HK-2 (cell line): ENCODE results near the gene MAP2K5.

Source experiments
- DNase-seq: peaks from one replicate; pipeline ENCODE4 v3.0.0-alpha.2; 2018; ENCODE audit not compliant: unreplicated experiment

Gene MAP2K5

DNA sequence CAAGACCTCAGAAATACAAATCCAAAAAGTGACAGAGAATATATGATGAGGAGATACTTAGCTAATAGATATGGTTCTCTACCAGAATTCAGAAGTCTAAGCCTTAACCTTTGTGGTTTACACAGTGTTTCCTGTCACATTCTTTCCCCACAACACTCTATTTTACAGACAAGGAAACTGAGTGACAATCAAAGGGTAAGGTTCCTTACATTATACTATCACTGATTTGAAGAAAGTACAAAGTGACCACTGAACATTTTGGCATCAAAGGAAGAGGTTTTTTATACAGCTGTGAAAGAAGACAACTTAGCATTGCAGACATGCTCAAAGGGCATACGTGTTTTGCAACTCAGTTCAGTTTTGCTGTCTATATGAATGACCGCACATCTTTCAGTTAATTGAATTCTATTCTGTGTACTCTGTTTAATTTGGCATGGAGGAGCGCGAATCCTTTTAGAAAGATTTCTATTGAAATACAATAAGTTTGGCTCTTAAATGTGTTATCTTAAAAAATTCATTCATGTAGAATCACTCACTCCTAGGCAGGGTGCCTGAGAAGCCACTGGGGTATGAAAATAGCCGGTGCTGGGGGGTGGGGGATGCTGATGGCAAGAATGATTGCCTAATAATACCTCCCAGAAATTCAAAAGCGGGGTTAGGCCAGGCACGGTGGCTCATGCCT lies 216.3 kb downstream of the MAP2K5 start:
- DNase-seq: no peak

DNA sequence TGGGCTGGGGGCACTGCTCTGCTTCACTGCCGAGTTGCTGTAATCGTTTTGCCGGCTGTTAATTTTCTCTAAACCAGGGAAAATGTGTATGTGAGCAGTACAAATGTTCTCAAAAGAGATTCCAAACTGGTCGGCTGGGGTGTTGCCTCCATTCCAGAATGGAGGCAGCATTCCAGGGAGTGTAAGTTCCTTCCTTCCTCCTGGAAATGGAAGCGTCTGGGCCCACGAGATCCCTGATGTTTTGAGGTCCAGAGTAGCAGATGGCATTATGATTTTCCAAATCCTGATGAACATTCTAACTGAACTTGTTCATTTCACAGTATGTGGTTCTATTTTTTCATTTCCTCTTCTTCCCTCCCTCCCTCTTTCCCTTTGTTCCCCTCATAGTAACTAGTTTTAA lies 218.4 kb downstream of the MAP2K5 start:
- DNase-seq: no peak

DNA sequence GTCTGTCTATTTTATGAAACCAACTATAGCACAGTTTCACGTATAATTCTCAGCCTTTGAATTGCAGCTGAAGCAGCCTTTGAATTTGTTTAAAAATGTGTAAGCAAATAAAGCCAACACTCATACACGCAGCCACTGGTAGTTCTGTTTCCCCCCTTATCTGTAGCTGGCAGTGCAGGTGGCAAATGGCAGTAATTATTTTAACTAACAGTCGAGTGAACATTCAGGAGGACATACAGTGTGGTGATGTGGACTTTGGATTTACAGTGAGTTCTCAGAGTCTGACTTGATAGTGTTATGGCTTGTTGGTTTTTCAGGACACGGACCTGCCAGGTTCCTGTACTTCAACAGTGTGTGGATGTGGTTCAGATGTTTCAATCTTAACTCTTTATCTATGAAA lies 218.8 kb downstream of the MAP2K5 start:
- DNase-seq: no peak

DNA sequence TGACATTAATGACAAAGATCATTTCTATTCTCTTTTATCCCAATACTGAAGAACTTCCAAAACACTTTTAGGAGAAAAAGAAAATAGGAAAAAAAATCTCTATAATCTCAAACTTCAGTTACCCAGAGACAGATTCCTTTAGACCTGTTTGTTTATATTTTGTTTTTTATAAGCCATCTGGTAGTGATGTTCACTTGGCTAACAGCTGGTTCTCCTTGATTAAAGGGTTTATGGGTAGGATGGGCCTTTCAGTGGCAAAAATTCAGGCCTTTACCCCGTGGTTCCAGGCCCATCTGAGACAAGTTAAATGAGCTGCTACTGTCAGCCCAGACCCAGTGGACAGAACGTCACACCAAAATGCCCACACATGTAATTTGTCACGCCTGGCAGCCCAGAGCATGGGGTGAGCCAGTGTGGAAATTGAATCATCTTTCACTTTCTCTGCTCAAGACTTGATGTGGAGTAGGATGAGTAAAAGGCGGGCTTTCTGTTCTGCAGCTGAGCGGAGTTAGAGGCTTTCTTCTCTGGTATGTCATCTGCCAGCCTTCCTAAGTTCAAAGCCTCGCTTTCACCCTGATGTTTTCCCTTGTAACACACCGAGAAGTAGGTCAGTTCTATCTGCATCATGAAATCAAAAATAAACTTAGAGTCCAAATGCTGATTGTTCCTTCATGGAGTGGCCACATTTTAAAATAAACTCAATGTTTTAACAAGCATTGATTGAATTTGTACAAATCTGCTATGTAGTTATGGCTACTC lies 220.3 kb downstream of the MAP2K5 start:
- DNase-seq: peak; percentile 17

DNA sequence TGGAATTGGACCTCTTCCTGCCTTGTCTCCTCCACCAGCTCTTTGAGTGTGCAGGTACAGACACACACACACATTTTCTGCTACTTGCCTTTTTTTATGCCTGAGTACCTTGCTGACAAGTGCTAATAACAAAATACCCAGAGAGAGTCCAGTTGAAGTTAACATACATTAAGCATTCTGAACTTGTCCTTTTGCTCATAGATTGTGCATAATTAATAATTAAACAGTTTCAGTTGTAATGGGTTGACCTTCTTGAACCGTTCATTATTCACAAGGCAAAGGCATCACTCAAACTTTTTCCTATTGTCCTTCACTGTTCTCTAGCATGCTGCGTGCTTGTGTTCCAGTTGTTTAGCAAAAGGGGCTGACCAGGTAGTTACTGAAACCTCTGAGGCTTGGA lies 223.2 kb downstream of the MAP2K5 start:
- no peak for DNase-seq

DNA sequence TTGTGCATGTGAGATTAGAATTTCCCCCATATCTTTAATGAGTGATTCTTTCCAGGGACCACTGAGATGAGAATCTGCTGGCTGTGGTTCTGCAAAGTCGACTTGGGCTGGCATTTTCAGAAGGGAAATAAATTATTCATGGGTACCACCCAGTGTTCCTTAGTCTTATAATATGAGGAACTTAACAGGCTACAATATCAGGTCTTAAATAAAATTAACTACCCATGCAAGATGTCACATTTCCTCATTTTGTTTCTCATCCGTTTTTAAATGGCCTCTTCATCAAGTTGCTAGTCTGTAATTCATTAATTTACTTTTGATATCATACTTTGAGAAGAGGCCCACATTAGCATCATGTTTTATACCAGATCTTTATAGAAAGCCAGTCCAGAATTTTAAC lies 224.5 kb downstream of the MAP2K5 start:
- no peak for DNase-seq

DNA sequence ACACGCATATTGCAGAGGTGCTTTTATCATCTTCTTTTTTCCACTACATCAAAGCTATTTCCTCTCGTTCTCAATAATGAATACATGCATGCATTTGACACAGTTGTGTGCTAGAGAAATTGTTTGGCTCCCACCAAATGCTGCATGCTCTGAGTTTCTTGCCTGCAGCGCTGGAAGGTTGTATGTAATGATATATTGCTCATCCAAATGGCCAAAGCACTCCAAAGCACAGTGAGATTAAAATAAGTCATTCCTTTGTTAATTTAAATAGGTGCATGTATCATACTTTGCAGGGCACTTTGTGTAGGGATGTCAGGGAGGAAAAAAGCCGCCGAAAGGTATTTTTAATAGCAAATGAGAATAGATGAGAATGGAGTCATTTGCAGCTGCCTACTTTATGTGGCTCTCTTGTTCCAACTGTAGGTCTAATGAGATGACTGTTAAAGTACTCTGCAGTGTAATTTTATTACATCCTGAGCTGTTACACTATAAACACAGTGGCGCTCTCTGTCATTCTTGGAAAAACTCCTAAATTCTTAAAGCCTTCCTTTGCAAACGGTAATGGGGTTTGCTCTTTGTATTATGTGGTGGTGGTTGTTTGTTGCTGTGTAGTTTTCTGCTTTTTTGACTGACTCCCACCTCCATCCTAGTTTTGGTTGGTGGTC lies 225.9 kb downstream of the MAP2K5 start:
- DNase-seq: no peak

DNA sequence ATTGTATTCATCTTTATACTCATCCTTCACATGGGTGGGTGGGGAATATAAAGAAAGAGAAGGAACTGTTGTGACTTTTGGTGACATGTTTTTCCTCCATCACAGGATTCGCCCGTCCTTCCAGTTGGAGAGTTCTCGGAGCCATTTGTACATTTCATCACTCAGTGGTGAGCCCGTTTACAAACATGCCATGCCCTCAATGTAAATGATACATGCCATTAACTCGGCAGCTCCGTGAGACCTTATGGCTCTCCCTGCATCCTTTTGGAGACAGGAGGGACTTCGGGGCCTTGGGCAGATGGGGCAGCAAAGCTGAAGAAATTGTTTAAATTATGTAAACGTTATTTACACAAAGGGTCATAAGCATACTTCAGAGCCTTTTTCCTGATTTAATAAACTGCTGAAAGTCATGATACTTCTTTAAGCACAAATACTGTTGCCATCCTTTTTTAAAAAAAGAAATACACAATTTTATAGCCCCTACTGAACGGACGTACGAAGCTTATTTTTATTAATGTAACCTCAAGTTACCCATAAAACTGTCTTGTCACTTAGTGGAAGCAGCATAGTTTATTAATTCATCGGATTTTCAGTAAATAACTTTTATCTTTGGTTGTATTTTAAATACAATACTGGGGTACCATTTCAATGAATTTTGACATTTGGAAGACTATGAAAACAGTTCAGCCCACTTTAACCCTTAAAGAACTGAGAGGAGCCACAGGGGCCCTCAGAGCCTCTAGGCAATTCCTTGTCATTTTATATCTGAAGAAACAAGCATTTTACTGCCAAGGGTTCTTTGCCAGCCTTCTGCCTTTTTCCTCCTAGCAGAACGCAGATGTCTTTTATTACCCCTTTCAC lies 227.2 kb downstream of the MAP2K5 start:
- no peak for DNase-seq

DNA sequence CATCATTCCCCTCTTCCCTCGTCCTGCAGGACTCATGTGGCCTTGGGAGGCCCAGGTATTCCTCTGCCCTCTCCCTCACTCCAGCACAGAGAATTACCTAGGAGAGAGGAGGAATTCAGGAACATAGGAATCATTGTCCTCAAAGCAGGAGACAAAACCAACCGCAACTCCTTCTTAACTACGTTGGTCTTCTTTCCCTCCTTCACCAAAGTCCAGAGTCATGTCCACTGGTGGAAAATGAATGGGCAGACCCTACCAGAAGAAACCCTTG lies 227.8 kb downstream of the MAP2K5 start:
- DNase-seq: no peak

DNA sequence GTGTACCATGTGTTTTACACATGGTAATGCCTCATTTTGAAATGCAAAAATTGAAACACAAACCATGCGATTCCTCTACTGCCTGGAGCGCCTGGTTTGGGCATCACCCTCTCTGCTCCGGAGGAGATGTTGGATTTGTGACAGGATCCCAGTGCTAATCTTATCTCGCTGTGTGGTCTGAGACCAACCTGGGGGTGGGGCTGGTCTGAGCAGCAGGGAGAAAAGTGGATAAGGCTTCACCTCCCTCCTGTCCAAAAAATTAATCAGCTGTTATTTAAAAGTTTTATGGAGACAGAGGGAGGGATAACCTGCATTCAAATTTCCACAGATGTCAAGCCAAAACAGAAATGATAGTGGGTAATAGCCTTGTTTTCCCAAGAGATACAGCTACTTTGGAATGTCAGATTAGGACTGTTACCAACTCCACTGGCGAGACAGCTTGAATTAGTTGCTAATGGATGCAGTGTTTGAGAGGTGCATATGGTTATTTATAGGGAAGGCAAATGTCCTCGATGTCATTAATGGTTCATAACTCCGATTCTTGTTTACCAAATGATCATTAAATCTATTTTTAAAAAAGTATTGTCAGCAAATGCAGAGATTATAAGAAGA lies 228.8 kb downstream of the MAP2K5 start:
- DNase-seq: no peak

DNA sequence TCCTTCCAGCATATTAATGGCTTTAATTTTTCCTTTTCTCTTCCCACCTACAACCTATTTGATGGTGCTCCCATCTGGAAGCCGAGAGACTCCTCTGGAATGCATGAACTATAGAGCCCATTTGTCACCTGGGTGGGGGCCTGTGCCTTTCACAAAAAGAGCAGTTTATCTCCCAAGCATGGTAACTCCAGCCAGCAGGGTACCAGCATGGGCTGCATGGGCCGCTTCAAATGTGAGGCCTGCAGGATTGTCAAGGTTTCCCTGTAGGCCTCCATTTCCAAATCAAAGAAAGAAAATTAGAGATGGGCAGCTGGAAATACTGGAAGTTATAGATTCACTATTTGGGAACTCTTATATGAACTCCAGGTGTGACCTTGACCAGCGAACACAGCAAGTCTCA lies 232.1 kb downstream of the MAP2K5 start:
- no peak for DNase-seq

DNA sequence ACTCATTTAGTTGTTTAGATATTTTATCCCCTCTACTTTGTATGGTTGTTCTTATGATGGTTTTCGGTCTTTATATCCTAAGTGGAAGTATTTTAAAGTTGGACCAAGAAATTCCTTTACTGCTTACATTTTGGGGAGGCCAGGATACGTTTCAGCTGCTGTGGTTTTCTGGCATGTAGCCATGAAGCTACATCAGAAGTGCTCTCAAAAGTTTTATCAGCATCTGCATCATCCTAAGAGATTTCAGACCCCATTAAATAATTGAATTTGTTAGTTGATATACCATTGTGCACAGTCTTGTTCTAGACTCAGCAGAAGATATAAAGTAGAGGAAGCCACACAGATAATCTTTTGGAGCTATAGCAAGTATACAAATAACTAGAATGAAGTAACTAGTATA lies 232.7 kb downstream of the MAP2K5 start:
- no peak for DNase-seq

DNA sequence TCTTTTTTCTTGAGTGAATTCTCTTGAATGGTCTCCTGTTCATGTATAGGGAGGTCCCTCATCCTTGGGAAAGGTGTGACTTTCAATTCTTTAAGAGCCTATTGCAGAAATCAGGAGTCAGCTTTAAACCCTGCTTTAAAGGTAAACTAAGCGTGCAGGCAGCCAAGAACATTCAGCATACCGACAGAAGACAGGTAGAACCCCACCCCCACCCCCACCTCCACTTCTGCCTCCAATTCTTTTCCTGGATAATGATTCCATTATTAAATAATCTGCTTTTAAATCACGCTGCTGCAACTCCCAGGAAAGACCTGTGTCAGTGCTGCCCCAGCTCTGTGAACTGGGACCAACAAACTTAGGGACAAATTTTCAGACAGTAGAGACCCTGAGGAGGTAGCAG lies 233.5 kb downstream of the MAP2K5 start:
- no peak for DNase-seq

DNA sequence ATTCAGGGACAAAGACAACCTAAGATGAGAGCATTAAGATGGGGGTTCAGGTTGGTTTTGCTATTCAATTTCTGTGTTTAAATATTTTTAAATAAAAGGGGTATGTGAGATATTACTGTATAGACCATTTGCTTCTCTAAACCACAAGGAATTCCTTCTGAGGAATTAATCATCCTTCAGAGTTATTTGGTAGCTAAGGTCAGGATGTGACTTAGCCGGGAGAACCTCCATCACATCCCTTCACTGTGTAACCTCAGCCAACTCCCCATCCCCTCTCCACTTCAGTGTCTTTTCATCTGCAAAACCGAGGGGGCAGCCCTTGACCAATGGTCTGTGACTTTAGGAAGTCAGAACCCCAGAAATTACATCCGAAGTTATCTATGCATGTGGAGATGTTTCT lies 234.1 kb downstream of the MAP2K5 start:
- DNase-seq: peak; percentile 8

DNA sequence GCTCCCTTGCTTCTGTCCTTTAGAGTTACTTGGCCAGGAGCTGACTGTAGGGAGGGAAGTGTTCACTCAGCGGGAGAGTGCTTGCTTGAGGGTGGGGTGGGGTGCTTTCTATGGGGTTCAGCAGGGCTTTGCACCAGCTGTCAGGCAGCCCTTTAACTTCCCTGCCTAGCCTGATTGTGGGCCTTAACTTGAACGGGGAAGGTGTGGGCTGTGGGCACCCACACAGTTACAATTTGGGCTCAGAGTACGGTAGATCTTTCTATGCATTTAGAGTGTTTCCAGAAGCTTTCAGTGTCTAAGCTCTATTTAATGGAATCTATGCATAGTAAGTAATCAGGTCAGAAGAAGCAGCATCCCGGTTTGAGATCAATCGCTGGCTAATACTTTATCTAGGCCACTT lies 234.6 kb downstream of the MAP2K5 start:
- no peak for DNase-seq

DNA sequence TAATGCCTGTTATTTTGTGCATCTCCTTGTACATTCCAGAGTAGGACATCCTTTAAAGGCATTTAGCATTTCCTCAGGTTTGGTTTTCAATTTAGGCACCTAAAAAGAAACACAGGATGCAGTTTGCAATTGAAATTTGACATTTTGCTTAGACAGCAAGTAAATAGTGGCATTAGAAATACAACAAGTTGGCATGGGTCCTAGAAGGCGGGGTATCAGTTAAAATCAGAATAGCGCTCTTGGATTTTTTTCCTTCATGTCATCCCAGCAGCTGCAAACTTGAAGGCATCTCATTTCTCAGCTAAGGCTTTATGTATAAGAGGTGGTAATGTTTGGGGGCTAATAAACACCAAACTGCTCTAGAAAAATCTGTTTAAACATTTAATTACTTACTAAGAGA lies 235.3 kb downstream of the MAP2K5 start:
- DNase-seq: no peak

DNA sequence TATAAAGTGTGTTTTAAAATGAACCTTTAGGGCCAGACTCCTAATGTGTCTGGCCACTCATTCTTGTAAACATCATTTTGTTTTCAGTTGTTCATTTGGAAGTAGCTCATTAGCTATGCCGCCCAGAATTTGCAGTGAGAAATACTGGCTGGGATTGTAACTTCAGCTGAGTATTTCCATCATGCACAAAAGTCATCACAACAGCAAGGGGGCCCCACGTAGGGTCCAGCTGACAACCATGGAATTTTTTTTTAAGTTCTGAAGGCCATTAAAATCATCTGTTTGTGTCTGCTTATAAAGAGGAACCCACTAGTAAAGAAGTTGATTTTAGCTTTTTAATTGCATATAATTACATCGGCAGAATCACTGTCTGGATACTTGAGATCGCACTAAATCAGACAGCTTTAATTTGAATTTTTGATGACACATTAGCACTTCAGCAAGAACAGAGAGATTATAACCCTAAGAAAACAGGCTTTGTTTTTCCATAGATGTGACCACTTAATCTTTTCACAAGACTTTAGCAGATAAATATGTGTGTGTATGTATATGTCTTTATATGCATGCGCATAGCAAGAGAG lies 236.6 kb downstream of the MAP2K5 start:
- DNase-seq: no peak

DNA sequence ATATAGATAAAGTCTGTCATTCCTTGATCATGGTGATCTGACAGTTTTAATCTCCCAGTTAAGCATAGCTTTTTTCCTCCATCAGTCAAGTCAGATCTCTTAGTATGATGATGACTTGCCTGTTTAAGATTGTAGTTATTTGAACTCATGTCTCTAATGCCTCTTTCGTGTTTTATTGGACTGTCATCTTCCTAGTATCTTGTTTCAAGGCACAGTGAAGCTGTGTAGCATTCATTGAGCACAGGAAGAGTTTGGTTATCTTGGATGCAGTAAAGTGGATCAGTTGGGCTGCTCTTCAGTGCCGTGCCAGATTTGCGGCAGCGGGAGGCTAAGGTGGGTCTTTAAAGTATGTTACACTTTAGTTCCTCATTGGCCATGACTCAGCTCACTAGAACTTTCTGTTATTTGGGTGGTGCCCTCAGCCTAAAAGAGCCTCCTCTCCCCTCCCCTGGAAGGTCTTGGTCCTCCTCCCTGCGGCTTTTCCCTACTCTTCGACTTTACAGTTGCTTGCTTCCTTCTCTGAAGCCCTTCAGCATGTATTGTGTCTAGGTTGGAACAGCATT lies 237.1 kb downstream of the MAP2K5 start:
- no peak for DNase-seq

DNA sequence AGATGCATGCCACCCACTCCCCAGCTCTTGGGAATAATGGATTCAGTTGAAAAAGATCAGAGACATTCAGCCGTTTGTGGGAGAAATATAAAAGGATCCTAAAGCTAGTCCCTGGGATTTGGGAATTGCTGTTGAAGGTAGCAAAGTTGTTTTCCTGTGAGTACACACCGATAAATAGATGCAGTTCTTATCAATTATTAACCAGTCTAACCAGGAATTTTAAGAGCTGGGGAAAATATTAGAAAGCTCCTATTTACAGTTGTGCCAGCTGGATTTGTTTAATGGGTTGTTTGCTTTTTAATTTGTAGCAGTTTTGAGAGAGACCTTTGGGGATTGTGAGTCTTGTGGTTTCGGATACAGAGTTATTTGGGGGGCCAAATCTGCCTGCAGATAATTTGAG lies 238.6 kb downstream of the MAP2K5 start:
- no peak for DNase-seq

DNA sequence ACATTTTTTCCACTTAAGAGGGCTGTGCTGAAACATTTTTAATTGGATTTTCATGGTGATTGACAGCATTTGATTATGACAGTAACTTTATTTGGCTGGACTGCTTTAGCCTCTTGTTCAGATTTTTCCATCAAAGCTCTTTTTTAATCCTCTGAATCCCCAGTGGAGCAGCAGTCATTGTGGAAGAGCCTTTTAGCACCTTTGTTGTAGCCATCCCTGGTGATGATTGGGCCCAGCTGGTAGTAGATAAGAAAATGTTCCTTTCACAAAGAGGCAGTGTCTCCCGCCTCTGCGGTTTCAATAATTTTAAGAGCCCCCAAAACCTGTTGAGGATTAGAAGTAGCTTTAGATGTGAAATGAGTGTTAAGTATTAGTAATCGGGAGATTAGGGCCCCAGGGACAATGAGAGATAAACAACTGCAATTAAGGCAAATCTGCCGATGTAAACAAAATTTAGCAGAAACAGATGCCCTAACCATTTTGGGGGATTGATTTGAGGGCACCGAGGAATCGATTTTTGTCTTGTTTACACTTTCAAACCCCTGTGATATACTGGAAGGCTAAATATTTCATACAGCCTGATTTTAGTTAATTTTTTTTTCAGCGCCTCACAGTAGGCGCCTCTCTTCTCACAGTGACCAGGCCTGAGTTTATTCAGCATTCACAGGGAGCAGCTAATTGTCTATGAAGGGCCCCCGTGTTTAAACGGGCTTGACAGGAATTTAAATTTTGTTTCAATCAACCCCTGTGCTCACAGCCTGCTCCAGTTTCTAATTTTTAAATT lies 239.6 kb downstream of the MAP2K5 start:
- DNase-seq: no peak

DNA sequence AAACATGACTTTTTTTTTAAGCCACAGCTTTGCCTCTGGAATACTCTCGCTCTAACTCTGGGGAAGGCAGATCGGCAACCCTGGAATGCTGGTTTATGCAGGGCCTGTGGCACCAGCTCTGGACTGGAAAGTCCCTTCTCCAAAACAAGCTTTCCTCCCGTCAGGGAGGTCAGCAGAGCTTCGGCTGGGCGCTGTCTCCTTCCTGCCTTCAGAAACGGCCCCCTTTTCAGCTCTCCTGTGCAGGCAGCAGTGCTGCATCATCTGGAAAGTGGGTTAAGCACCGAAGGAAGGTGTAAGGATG lies 240.1 kb downstream of the MAP2K5 start:
- no peak for DNase-seq
